Activated CD4-positive, alpha-beta T cell treated with anti-CD3 and anti-CD28 coated beads for 24 hours (primary cell): ENCODE results near the gene MOV10L1.

Experiments
- DNase-seq, 2 donors: peaks; one replicate each; pipeline ENCODE4 v3.0.0-alpha.2; 2020; ENCODE audit warnings: low read depth in 2 of 2

The MOV10L1 gene

GRCh38 chr22:50089682-50090411 lies at the start of gene MOV10L1:
MOV10L1 (plus strand) TSS chr22:50090006; CDS start chr22:50090089, 83 bp downstream.
- DNase-seq = peak in 1 of 2 donors; percentile 19

- no peak for DNase-seq
Measured at GRCh38 chr22:50040717-50041116, 49.1 kb upstream of the MOV10L1 start.

- no peak for DNase-seq
Measured at GRCh38 chr22:50041361-50042065, 48.3 kb upstream of the MOV10L1 start.

DNA sequence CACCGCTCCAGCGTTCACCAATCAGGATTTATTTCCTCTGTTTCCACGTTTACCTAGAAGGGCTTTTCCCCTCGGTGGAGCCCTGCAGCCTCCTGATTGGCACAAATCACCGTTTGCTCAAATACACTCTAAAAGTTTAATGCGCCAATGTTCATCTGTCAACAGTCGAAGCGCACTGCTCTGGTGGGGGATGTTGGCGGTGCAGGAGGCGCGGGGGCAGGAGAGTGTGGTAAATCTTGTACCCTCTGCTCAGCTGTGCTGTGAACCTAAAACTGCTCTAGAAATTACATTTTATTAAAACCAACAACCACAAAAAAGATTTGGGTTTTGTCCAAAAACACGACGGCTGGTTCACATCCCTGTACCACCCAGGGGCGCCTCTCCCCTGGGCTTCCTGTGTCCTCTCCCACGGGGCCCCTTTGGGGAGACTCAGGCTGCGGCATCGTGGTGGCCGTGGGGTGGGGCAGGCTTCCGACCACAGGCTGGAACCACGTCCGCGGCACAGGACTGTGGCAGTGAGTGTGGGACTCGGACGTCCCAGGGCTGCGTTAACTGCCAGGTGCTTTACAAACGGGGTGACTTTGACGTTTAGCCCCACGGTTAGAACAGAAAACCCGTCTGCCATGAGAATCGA lies 45.2 kb upstream of the MOV10L1 start:
- DNase-seq = no peak

DNA sequence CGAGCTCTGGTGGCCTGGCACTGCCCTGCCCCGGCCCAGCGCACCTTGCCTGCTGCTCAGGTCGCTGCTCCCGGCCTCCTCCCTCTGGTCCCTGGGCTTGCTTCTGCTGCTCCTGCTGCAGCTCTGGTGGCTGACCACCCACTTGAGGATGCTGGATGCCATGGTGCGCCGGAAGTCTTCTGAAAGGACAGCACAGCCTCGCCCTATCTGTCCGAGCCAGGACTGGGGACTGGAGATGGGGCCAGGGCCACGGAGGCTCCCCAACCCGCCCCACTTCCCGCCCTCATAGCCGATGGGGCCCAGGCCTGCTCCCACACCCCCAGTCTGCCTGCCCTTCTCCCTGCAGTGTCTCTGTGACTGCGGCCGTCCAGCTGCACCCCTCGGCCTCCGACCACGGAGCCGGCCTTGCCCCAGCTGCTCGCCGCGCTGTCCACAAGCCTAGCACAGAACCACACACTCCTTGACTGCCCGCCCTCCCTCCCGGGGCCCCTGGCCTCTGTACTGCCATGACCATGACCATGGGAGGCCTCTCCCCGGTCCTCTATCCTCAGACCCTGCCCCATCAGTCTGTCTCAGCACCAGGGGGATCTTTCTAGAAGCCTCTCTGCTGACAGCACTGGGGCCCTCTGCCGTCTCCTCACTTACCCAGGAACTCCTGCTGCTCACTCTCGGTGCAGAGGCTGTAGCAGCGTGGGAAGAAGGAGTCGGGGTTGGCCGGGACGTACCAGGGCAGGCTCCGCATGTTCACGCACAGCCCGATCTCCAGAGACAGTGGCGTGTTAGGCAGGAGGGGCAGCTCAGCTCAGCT lies 44.4 kb upstream of the MOV10L1 start:
- no peak for DNase-seq

- no peak for DNase-seq
Measured at GRCh38 chr22:50046019-50046415, 43.8 kb upstream of the MOV10L1 start.

DNA sequence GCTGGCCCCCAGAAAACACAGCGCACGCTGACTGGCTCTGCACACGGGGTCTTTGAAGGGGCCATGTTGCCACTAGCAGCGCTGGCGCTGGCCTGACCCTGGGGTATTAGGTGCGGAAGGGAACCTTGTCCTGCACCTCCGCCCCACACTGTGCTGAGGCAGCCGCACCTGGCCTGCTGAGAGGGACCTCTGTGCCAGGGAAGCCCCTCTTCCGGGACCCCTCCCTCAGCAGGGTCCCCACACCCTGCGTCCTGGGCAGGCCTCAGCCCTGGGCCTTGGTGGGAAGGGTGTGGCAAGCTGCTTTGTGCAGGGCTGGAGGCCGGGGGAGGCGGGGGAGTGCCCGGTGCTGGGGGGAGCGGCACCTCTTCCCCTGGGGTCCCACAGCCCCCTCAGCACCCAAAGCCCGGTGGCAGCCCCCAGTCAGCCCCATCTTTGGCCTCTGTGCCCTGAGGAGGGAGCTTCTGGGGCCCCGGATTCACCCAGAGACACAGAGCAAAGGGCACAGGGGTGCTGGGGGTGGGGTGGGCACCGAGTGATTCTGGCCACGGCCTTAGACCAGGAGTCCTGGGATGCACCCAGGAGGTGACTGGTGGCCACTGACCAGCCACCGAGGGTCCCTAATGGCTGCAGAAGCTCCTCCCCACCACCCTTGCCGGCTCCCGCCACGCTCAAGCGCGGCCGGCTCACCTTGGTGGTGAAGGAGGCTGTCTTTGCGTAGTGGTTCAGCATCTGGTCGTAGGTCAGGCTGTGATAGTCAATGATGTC lies 43.1 kb upstream of the MOV10L1 start:
- DNase-seq = no peak

DNA sequence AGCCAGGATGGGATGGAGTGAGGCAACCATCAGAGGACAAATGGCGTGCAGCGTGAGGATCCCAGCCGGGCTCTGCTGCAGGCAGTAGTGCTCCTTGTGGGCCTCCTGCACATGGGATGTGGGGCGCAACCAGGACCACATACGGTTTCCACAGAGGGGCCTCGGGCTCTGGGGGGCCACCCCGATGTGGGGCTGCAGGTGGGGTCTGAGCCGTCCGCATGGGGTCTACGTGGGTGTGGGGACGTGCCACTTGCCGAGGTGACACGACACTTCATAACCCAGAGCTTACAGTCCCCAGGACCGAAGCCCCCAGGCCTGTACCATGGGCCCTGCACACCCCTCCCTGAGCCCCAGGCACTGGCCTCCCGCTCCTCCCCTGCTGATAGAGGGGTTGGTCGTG lies 42.5 kb upstream of the MOV10L1 start:
- DNase-seq = no peak

GRCh38 chr22:50048061-50048765 lies 41.6 kb upstream of the MOV10L1 start:
- no peak for DNase-seq

- DNase-seq = no peak
Measured at GRCh38 chr22:50048836-50049235, 41.0 kb upstream of the MOV10L1 start.

- no peak for DNase-seq
Measured at GRCh38 chr22:50049299-50050195, 40.3 kb upstream of the MOV10L1 start.

- DNase-seq = no peak
Measured at GRCh38 chr22:50051930-50052329, 37.9 kb upstream of the MOV10L1 start.

DNA sequence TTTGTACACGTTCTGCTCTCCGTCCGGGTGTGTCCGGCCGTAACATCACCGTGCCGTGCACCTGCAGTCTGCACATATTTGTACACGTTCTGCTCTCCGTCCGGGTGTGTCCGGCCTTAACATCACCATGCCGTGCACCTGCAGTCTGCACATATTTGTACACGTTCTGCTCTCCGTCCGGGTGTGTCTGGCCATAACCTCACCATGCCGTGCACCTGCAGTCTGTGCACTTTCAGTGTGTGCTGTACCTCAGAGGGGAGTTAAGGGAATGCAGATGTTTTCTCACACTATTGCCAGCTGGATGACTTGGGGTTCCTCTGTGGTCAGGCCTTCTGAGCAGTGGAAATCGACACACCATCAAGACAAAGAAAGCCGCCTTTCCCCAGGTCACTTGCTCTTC lies 35.9 kb upstream of the MOV10L1 start:
- DNase-seq = no peak

- no peak for DNase-seq
Measured at GRCh38 chr22:50056214-50056972, 33.4 kb upstream of the MOV10L1 start.

- no peak for DNase-seq
Measured at GRCh38 chr22:50057278-50058060, 32.3 kb upstream of the MOV10L1 start.

GRCh38 chr22:50058061-50058905 lies 31.5 kb upstream of the MOV10L1 start, which contains the start of gene TTLL8:
TTLL8 (minus strand) TSS chr22:50058298.
- DNase-seq = no peak
